ENCODE measurements around the gene GSTP1.
"Not testable (repeated sequence)": the region's sequence is repeated elsewhere in the genome, so short reads cannot be mapped to it uniquely, and the experiment has no call there.

GSTP1 gene

DNA sequence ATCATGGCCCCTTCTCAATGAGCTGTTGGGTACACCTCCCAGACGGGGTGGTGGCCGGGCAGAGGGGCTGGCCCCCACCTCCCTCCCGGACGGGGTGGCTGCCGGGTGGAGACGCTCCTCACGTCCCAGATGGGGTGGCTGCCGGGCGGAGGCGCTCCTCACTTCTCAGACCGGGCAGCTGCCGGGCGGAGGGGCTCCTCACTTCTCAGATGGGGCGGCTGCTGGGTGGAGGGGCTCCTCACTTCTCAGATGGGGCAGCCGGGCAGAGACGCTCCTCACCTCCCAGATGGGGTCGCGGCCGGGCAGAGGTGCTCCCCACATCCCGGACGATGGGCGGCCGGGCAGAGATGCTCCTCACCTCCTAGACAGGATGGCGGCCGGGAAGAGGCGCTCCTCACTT is 14.4 kb downstream of the GSTP1 start:
- DNase-seq (ENCODE audit: low spot score) = not testable (repeated sequence)

DNA sequence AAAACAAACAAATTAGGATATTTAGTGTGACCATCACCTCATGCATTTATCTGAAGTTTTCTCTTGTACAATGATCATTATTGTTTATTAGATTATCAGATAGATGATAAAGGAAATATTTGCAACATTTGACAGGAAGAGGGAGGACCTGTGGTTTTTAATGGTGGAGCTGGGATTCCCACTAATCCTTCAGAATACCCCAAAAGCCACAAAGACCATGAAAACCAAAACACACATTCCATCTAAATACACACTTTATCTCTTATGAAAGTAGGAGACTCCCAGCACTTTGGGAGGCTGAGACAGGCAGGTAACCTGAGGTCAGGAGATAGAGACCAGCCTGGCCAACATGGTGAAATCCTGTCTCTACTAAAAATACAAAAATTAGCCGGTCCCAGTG is 15.5 kb downstream of the GSTP1 start:
- DNase-seq (ENCODE audit: low spot score) = no peak

DNA sequence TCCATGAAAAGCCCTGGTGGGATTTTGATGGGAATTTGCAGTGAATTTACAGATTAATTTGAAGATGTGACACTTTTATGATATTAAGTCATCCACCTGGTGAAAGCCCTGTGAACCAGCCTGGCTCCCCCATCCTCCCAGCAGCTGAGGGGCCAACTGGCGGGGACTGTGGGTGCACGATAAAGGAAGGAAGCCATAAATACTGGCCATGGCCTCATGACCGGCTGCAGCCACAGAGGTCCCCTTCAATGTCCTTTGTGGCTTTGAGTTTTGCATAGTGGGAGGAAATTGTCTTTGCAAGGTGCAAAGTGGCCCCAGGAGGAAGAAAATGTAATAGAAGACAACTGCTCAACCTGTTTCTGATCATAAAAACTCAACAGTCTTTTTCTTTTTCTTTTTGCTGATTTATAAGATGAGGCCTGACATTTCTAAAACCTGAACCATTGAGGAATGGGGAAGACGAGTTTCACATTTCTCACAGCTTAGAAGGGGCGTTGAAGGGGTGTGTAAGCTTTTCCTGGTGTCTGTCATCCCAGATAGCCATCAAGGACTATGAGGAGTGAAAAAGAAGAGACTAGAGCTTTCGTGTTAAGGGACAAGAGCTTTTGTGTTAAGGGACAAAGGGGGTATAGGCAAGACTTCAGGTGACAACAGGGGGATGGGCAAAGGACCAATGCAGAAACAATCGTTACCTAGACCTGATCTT is 16.9 kb downstream of the GSTP1 start:
- DNase-seq (ENCODE audit: low spot score) = no peak

DNA sequence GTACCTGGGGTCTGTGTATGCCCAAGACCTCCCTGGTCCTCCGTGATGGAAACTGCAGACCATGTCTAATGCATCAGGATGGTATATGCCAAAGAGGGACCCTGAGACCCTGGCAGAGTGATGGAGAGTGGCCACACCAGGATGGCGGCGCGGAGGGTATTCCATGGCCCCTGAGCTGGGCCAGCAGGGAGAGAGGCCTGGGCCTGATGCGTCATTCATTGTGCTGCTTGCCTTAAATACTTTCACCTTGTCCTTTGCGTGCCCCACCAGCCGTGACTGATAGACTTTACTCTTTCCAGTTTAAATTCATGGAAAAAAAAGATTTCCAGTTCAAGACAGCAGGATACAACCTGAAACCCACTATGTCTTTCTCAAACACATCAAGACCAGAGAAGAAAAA is 17.5 kb downstream of the GSTP1 start:
- no peak for DNase-seq (ENCODE audit: low spot score)

DNA sequence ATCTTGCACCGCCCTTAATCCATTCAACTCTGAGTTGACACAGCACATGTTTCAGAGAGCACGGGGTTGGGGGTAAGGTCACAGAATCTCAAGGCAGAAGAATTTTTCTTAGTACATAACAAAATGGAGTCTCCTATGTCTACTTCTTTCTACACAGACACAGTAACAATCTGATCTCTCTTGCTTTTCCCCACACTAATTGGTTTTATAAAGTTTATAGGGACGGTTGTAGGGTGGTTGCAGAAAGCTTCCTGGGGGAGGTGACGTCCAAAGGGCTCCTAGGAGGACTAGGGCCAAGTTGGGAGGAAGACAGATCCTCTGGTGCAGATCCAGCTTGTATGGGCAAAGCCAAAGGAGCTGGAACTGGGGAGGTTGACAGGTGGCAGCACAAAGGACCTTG is 20.5 kb downstream of the GSTP1 start:
- DNase-seq (ENCODE audit: low spot score) = not testable (repeated sequence)

DNA sequence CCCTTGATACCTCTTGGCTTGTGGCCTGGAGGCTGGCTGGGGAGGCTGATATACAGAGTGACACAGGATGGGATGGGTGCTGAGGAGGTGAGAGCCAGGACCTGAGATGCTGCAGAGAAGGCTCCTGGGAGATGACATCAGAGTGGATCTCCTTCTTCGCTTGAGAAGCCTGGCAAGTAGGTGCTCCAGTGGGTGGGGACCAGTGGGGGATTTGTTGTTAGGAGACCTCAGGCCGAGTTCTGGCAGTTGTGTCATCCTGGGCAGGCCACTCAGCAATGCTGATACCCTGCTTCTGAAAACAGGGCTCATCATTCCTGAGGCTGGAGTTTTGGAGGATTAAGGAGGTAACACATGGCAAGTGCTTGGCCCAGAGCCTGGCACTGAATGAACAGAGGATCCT is 21.2 kb downstream of the GSTP1 start:
- DNase-seq (ENCODE audit: low spot score) = no peak

DNA sequence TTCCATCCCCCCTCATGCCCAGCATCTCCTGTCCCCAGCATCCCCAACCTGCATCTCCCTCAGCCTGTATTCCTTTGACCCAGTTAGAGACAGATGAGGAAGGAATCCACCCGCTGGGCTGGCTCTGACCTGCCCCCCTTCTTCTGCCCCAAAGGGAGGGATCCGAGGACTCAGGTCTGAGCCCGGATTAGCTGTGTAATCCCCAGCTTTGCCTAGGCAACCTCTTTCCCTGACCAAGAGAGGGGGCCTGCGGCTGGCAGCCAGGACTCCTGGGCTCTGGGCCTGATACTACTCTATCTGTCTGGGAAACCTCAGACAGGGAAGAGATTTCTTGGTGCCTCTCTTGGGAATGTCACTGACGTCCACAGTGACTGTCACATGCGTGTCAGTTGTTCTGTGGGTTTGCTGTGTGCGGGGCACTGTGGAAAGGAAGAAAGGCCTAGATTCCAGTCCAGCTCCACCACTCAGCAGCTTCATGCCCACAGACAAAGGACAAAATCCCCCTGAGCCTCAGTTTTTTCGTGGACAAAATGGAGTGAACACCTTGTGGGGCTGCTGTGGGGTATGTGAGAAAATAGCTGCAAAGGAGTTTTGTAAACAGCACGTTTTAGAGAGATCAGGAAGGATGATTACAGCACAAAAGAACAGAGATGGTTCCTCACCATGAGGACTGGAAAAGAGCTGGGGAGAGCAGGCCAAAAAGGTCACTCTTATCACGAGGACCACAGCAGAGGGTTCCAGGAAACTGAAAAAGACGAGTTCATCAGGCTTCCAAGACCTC is 21.8 kb downstream of the GSTP1 start:
- DNase-seq (ENCODE audit: low spot score) = no peak

DNA sequence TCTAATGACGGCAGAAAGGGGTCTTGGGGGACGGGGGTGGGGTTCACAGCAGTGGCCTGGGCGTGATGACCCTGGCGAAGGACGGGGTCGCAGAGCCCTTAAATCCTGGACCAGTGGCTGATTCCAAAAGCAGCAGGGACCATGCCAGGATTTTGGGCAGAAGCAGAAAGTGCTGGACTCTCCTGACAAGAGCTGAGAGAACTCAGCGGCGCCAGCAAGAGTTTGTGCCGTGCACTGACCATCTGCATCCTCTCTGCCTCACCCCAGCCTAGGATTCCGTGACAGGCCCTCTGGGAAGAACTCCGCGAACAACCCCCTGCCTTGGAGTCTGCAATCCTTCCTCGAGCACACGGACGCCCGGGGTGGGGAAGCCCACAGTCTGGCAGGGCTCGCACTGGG is 22.5 kb downstream of the GSTP1 start:
- DNase-seq (ENCODE audit: low spot score) = peak; percentile 31

DNA sequence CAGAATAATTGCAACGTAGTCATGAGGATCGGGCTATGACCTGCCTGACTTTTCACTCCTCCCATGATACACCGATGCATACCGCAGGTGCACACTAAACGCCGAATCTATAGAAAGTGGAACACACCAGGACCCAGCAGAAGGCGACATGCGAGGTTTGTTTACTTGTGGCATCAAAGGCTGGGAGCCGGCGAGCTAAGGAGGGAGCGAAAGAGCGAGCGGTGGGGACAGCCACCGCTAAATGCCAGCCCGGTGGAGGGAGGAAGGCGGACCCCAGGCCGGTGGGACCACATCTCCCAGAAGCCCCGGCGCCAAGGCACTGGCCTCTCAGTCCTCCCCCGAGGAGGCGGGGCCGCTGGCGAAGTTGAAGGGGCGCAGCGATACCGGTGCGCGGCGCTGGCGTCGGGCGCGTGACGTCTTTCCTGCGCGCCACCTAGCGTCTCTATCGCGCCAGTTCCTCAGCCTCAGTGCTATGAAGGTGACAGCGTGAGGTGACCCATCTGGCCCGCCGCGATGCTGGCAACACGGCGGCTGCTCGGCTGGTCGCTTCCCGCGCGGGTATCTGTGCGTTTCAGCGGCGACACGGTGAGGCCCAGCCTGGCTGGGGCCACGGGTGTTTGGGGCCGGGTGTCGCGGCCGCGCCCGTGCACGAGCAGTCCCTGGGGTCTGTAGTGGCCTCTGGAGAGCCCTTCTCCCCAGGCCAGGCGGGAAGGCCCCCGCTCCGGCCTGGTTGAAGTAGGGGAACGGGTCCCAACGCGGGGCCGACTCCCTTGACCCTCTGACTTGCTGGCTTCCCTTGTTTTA is 23.1 kb downstream of the GSTP1 start, which contains the start of gene NDUFV1:
TSS of gene NDUFV1 (plus strand) at position 445 of the 804 bp plus-strand sequence. CDS start at position 514, 69 bp downstream.
- DNase-seq (ENCODE audit: low spot score) = peak; percentile 93

DNA sequence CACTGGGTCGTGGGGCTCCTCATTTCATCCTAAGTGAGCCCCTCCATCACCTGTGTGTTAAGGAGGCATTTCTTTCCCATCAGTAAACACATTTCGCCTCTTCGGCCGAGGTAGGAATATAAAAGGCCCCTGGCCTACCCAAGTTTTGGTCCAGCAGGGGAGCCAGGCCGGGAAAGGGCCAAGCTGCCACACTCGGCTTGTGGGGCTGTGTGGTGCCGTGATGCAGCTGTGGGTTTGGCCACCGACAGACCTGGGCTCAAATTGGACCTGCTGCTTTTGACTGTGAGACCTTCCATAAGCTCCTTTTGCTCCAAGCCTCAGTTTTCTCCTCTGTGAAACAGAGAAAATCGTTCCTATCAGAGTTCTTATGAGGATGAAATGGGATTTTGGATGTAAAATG is 23.9 kb downstream of the GSTP1 start:
- DNase-seq (ENCODE audit: low spot score) = no peak

DNA sequence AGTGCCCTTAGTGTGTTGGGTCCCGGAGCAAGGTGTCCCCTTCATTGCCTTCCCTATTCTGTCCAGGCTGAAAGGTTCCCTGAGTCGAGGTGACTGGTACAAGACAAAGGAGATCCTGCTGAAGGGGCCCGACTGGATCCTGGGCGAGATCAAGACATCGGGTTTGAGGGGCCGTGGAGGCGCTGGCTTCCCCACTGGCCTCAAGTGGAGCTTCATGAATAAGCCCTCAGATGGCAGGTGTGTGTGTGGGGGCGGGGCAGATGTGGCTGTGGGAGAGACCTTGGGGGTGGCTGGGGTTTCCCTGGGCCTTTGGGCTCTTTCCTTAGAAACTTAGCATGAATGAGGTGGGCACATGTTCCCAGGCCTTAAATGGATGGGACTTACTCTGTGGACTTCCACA is 24.9 kb downstream of the GSTP1 start:
- DNase-seq (ENCODE audit: low spot score) = no peak

DNA sequence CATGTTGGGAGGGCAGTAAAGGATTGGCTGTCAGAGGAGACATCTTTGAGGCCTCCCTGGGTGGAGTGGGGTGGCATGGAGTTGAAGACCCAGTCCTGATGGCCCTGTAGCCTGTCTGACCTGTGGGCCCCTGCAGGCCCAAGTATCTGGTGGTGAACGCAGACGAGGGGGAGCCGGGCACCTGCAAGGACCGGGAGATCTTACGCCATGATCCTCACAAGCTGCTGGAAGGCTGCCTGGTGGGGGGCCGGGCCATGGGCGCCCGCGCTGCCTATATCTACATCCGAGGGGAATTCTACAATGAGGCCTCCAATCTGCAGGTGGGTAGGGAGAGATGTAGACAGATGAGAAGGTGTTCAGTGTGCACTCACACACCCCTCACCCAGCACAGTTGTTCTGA is 25.7 kb downstream of the GSTP1 start:
- no peak for DNase-seq (ENCODE audit: low spot score)

DNA sequence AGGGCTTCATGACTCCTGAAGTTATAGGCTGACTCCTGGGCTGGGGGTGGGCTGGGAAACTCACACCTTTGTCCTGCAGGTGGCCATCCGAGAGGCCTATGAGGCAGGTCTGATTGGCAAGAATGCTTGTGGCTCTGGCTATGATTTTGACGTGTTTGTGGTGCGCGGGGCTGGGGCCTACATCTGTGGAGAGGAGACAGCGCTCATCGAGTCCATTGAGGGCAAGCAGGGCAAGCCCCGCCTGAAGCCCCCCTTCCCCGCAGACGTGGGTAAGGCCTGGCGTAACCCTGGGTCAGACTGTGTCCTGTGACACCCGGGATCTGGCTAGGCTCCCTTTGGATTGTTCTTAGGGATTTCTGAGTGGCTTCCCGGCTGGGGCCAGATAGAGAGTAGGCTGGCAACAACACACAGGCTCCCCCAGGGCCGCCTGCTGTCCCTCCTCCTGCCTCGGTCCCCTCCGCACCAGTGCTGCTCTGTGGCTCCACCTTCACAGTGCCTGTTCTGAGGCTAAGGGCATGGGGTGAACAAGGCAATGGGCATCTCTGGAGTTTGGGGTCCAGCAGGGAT is 26.8 kb downstream of the GSTP1 start:
- no peak for DNase-seq (ENCODE audit: low spot score)

DNA sequence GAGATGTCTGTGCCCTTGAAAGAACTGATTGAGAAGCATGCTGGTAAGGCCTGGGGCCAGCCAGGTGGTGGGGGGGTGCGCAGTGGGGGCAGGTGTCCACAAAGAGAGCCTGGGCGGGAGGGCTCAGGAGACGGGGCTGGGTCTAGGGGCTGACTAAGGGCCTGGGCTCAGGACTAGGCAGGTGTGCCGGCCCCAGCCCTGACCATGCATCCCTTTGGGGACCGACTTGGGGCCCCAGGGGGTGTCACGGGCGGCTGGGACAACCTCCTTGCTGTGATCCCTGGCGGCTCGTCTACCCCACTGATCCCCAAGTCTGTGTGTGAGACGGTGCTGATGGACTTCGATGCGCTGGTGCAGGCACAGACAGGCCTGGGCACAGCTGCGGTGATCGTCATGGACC is 27.6 kb downstream of the GSTP1 start:
- no peak for DNase-seq (ENCODE audit: low spot score)

DNA sequence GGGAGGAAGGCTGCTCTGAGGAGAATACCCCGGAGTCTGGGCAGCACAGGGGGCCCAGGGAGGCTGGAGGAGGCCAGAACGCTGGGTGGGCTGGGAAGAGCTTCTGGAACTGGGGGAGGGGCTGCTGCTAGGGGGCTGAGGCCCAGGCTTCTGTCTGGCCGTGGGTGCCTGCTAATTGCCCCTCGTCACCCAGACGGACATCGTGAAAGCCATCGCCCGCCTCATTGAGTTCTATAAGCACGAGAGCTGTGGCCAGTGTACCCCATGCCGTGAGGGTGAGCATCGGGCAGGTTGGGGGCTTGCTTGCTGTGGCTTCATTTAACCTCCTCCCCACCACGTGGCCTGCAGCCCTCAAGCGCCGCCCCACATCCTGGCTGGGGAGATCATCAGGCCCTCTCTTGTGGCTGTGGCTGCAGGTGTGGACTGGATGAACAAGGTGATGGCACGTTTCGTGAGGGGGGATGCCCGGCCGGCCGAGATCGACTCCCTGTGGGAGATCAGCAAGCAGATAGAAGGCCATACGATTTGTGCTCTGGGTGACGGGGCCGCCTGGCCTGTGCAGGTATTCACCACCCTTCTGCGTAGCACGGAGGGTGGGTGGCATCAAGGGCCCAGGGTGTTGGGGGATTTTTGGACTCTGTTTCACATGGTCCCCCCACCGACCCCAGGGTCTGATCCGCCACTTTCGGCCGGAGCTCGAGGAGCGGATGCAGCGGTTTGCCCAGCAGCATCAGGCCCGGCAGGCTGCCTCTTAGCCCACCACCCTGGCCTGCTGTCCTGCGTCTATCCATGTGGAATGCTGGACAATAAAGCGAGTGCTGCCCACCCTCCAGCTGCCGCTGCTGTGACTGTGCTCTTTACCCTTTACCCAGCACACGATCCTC is 28.3 kb downstream of the GSTP1 start:
- no peak for DNase-seq (ENCODE audit: low spot score)

DNA sequence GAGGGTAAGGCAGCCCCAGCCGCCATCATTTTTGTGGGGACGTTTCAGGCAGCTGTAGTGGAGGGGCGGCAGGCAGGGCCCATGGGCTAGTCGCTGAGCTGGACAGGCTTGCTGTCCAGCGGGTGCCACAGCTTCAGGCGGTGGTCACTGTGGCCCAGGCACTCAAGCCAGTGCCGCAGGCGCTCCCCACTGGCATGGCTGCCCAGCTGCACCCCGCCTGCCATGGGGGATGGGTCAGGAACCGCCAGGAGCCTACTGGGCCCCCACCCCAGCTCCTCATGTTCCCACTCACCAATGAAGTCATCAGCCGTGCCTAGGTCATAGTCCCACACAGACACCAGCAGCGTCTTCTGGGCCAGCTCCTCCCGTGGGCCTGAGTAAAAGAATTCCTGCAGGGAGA is 29.1 kb downstream of the GSTP1 start:
- no peak for DNase-seq (ENCODE audit: low spot score)

DNA sequence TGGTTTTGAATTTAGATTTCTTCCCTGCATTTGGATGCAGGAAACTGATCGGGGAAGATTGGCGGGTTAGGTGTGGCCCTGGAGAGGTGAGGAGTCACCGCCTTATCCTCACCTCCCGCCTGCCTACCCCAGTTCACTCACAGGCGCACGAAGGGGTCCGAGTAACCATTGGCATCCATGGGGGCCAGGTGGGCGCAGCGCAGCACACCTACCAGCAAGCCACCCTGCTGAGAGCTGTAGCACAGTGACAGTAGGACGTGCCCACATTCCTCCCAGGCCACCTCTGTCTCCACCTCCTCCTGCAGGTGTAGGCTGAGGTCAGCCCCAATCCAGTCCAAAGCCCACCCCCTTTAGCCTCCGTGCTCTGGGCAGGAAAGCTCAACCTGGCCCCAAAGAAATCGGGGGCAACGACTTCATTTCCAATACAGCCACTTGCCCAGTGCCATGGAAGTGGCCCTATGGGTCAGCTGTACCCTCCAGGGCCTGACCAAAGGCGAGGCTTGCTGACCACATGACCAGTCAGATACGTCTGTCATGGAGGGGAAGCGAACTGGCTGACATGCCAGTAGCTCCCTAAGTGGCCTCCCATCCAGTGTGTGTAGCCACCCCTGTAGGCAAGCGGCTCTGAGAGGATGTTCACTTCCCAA is 29.8 kb downstream of the GSTP1 start:
- no peak for DNase-seq (ENCODE audit: low spot score)

DNA sequence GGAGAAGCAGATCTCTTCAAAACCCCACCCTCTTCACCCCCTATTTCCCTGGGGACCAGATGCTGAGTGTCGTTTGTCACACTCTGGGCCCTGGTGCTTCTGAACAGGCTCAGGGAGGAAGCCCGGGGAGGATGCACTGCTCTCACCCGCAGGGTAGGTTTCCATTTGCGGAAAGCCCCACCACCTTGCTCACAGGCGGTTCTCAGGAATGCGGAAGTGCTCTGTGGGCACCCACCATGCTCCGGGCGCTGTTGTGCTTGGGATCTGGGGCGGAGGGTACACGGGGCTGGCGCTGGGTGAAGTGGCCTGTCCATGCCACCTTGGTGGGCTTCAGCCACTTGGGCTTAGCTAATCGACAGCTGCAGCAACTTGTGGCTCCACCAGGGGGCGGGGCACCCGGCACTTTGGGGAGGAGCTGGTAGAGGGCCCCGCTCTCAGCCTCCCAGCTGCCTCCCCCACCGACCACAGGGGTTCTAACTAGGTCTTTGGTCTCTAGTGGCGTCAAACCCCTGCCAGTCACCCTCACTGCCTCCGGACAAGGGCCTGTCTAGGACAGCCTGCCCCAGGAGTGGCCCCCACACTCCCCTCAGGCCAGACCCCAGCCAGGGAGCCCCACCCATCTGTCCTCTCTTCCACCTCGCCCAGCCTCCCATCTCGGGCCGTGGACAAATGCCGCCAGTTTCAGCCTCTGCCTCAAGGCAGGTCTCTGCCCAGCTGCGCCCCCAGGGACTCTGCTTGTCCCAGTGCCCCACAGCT is 30.5 kb downstream of the GSTP1 start:
- DNase-seq (ENCODE audit: low spot score) = peak; percentile 52

DNA sequence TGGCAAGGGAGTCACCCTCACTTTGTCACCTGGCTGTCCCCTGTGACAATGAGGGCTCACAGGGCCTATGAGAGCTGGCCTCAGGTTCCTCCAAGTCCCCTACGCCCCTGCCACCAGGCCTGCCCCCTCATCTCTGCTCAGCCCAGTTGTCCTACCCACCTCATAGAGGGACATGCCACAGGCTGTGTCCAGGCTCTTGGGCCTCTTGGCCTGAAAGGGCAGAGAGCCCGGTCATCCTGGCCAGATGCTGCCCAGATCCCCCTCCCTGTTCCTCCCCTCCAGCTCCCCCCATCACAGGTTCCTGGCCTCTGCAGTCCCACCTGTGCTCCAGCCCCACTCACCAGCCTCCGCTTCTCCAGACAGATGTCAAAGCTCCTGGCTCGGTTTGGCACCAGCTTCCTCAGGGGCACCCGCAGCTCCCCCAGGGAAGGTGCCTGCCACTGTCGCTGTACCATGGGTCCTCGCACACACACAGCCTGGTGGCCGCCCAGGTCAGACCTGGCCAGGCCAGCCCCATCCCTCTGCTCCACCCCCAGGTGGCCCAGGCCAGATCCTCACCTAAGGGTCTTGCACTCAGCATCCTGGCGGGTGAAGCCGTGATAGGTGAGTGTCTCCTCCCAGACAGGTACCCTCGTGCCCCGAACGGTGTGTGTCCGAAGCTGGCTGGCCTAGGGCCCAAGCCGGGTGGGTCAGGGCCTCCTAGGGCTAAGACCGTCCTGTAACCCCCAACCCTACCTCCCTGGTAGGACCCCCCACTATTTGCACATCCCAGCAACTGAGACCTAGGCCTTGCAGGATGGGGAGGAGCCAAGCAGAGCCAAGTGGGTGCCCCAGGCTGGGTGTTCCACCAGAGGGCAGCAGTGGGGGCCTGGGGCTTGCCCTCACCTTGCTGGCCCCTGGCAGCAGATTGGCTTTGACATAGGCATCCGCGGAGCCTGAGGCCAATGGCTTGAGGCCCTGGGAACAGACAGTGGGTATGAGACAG is 31.4 kb downstream of the GSTP1 start:
- peak; percentile 35 for DNase-seq (ENCODE audit: low spot score)
